Measurements from ENCODE around the gene RSPO4. TPM values are rescaled to one million over a fixed set of nuclear protein-coding genes. Genes with fewer than 3 reads are reported as not detected.
"Not testable (repeated sequence)": the region's sequence is repeated elsewhere in the genome, so short reads cannot be mapped to it uniquely, and the experiment has no call there.

Gene RSPO4
- polyA plus RNA-seq (ENCODE audit: insufficient read length), result 0.15 TPM

DNA sequence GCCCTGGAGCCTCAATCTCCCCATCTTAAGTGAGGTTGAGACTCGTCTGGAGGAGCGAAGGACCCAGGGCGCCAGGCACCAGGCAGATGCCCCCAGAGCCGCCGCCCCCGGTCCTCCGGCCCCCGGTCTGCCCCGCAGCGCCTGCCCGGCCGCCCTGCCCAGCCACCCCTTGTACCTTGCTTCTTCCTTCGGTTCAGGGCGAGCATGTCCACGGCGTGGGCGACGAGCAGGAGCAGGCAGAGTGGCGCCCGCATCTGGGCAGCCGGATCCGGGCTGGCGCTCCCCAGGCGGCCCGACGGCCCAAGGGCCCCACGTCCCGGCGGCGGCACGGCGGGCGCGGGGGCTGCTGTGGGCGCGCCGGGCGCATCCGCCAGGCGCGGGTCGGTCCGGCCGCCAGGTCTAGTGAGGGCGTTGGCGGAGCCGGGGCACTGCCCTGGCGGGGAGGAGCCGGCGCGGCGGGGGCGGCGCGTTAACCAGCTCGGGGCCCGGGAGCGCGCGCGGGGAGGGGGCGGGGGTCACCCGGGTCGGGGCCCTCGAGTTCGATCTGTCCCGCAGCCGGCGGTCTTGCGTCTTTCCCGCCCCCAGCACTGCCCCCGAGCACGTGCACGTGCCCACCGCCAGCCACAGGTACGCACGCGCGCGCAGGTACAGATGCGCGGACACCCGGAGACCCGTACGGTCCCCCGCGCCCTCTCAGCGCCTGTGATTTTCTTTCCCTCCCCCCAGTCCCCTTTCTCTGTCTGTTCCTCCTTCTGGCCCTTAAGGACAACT, at the start of gene RSPO4:
Gene RSPO4 (minus strand): TSS at position 401 of the 771 bp plus-strand sequence. CDS start 147 bp downstream, at position 254.
- DNase-seq (ENCODE audit: low read depth), result no peak

DNA sequence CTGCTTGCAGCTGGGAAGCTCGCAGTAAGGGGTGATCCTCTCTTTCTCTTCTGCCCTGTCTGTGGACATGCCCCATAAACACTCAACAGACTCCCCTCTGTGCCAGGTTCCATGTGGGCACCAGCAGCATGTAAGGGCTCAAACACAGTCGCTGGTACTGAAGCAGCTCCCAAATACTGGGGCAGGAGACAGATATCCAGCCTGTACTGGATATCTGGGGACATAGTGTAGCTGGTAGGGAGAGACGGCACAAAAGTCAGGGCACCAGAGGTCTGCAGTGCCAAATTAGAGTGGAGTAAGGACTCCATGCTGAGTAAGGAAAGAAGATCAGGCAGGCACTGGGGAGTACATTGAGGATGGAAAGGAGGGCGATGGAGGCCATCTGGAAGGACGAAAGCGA, 48.3 kb upstream of the RSPO4 start:
- DNase-seq (ENCODE audit: low read depth), result no peak

DNA sequence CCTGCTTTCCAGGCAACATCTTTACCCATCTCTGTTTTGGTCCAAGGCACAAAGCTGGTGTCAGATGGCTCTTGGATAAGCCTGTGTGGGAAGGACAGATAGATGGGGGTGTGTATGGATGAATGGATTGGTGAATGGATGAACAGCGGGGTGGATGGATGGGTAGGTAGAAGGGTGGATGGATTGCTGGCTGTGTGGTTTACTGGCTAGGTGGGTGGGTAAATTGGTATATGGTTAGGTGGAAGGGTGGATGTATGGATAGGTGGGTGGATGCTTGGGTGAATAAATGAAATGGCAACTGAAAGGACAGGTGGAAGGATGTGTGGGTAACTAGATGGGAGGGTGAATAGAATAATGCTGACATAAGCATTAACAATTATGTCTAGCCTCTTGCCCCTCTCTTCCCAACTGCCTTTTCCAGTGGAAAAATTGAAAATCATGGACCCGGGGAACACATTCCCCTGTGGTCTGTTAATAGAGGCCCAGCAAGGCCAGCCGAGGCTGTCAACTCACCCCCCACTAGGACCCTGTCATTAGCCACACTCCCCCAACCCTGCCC, 43.8 kb upstream of the RSPO4 start:
- no peak for DNase-seq (ENCODE audit: low read depth)

DNA sequence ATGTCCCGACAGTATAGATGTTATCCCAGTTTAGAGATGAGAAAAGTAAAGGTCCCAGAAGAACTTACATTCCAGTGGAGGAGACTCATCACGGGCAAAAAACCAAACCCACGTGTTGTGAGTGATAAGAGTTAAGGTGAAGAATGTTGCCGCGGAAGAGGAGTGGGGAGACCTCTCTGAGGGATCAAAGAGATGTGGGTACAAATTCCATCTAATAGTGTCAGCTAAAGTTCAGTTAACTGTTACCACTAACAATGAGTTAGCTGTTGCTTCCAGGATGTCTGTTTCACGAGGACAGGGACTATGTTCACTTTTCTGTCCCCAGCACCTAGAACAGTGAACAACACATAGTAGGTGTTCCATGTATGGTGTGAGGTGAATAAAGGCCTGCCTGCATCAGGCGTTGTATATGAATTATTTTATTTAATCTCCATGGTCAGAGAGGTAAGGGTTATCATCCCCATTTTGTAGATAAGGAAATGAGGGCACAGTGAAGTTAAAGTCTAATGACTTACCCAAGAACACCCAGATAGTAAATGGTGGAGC, 39.8 kb upstream of the RSPO4 start:
- no peak for DNase-seq (ENCODE audit: low read depth)

DNA sequence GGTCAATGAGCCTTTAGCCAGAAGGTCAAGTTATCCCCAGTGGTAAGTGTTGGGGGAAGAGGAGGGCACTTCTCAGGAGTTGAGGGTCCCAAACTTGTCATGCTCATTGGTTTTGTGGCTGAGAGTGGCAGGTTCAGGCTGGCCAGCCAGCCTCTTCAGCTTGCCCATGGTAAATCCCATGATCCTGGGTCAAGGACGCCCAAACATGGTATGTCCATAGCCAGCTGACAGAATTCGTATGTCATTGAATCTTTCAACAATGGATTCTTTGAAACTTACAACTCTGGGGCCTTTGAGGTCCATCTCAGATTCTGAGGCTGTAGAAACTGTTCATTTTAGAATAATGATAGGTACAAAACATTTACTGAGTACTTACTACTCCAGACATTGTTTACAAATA, 36.1 kb upstream of the RSPO4 start:
- DNase-seq (ENCODE audit: low read depth), result no peak

DNA sequence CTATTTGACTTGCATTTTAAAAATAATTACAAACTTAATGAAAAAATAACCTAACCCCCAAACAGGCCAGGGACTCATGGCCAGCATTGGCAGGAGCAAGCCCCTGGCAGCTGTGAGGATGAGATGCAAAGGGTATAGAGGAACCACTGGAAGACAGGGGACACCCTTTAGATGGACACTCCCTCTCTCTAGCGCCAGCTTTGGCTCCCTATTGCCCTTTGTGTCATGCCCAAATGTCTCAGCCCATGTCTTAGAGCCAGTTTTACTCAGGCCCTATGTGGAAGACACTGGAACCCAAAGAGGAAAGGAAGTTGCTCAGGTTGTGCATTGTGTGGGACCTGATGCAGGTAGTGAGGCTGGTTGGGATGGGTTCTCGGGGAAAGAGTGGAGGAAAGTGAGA, 34.9 kb upstream of the RSPO4 start:
- no peak for DNase-seq (ENCODE audit: low read depth)

DNA sequence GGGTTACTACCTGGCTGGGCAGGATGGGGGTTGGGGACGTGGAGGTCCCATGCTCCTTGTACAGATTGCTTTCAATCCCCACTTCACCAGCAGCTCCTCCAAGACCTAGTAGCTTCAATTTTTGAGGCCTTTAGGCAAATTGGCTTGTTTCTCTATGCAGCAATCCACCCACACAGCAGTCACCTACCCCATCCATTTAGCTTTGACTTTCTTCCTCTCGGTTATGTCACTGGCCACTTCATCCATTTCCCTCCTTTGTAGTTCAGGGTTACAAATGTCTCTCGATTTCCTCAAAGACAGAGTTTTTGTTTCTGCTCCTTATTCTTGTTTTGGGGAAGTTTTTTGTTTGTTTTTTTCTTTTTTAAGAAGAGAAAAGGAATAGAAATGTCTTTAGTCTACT, 33.4 kb upstream of the RSPO4 start:
- DNase-seq (ENCODE audit: low read depth), result no peak

DNA sequence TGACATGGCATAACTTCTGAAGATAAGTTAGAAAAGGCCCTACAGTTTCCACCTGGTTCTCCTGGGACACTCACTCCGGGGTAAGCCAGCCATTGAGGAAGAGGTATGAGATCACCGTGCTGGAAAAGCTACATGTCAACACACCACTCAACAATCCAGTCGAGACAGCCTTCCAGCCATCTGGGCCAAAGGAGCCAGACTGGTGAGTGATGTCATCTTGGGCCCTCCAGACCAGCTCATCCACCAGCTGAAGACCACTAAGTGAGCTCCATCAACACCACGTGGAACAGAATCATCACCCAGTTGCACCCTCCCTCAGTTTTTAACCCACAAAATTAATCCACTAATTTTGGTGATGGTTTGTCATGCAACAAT, 32.3 kb upstream of the RSPO4 start:
- no peak for DNase-seq (ENCODE audit: low read depth)

DNA sequence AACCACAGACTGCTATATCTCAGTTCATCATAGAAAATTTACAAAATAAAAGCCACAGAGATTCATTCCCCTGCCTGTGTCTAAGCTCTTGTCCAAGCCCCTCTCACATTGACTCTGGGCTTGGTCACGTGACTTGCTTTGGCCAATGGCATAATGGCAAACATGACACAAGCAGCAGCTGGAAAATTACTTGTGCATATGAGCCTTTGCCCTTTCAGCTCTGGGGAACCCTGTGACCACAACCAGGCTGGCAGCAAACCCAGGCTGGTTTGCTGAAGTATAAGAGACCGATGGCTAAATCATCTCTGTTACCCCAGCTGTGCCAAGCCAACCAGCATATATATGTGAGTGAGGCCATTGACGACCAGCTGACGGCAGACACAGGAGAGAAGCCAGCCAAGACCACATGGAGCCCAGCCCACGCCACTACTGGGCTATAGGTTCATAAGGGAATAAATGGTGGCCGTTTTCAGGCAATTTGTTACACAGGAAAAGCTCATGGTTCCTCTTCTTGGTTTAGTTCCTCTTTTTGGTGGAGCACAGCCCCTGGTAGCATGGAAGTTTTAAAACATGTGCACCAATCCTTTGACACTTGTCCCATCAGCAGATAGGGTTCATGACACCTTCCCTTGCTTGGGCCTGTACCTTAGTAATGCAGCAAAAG, 31.8 kb upstream of the RSPO4 start:
- DNase-seq (ENCODE audit: low read depth), result no peak

DNA sequence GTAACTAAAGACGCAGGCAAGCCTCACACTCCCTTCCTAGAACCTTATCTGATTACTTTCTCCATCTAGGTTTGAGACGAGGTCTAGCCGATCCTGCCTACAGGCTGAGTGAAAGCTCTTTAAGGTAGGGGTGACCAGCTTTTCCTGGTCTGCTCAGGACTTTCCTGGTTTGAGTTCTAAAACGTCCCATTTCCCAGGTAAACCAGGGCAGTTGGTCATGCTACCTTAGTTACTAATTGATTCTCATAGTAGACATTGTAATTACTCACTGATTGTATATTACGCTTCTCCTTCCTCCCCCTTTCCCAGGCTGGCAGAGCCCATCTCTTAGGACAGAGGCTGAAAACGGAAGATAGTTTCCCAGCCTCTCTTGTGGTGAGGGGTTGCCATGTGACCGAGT, 27.9 kb upstream of the RSPO4 start:
- no peak for DNase-seq (ENCODE audit: low read depth)

DNA sequence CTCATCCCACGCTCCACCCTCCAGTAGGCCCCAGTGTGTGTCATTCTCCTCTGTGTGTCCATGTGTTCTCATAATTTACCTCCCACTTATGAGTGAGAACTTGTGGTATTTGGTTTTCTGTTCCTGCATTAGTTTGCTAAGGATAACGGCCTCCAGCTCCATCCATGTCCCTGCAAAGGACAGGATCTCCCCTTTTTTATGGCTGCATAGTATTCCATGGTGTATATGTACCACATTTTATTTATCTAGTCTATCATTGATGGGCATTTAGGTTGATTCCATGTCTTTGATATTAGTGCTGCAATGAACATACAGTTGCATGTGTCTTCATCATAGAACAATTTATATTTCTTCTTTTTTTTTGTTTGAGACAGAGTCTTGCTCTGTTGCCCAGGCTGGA, 24.1 kb upstream of the RSPO4 start:
- DNase-seq (ENCODE audit: low read depth), result not testable (repeated sequence)

DNA sequence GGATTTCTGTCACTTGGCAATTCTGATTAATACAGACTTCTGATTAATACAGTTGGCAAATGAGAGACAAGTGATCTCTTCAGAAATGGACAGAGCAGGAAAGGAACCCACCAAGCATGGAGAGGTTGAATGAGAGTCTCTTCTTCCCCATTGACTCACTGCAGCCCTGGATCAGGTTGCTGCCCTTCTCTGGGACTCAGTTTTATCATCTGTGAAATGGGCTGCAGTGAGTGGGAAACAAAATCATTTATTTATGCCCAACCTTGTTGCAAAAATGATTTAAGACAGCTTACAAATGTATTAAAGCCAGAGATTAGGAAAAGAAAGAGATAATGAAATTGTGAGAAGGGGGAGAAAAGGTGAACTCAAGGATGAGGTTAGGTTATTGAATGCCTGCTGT, 20.8 kb upstream of the RSPO4 start:
- DNase-seq (ENCODE audit: low read depth), result no peak

DNA sequence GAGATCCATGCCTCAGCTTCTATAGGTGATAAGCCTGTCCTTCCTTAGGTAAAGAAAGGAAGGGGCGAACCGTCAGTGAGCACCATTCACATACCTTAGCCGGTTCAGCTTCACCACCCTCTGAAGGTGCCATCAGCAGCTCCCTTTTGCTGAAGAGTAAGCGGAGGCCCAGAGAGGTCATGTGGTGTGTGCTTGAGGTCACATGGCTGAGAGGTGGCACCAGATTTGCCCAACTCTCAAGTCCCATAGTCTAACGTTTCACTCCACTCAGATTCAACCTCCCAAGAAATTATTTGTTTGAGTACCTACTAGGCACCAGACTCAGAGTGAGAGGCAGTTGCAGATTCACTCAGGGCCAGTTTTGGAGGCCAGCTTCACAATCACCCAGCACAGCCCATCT, 18.5 kb upstream of the RSPO4 start:
- no peak for DNase-seq (ENCODE audit: low read depth)

DNA sequence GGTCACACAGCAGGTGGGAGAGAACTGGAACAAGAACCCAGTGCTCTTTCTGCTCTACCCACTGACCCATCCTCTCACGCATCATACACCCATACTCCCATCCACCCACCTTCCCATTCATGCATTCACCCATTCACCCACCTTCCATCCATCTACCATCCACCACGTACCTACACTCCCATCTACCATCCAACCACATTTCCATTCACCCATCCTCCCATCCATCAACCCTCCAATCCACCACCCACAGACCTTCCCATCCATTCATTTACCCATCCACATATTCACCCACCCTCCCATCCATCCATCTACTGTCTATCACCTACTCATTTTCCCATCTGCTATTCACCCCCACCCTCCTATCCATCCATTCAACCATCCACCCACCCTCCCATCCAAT, 17.2 kb upstream of the RSPO4 start:
- no peak for DNase-seq (ENCODE audit: low read depth)

DNA sequence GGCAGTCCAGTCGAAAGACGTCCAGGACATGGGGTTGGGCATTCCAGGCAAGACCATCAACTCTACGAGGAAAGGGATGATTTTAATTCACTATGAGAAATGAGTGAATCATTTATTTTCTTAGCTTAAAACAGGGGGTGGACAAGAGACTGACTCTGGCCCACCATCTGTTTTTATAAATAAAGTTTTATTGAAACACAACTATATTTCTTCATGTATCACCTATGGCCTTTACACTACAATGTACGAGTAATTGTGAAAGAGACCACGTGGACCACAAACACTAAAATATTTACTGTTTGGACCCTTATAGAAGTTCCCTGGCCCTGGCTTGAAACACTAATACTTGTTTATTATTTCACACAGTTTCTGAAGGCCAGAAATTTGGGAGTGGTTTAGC, 15.6 kb upstream of the RSPO4 start:
- DNase-seq (ENCODE audit: low read depth), result no peak

DNA sequence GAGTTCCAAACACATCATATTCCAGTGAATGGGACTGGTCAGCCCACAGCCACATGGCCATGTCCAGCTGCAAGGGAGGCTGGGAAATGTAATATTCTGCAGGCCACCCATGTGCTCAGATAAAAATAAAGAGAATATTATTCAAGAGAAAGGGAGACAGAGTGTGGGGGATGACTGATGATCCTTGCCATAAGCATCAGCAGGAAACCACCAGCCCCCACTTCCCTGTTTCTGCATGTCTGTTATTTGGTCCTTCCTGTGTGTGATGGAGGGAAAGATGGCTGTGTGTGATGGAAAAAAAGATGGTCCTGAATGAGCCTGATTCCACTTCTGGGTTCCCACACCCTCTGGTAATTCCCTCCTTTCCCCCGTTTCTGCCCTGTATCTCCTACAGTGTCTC, 13.1 kb upstream of the RSPO4 start:
- DNase-seq (ENCODE audit: low read depth), result no peak

DNA sequence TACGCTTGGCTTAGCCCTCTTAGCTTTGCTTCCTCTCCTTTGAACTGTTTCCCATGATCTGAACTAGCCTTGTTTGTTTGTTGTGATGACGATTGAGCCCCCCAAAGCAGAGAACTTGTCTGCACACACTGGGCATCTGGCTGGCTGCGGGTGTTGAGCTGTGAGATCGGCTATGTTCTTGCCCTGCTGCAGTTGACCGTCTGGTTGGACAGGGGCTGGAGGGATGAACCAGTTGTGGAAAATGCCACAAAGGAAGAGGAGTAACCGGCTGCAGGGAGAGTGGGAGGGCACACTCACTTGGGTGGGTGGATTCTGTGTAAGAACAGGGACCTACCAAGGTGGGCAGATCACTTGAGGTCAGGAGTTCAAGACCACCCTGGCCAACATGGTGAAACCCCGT, 12.4 kb upstream of the RSPO4 start:
- DNase-seq (ENCODE audit: low read depth), result no peak

DNA sequence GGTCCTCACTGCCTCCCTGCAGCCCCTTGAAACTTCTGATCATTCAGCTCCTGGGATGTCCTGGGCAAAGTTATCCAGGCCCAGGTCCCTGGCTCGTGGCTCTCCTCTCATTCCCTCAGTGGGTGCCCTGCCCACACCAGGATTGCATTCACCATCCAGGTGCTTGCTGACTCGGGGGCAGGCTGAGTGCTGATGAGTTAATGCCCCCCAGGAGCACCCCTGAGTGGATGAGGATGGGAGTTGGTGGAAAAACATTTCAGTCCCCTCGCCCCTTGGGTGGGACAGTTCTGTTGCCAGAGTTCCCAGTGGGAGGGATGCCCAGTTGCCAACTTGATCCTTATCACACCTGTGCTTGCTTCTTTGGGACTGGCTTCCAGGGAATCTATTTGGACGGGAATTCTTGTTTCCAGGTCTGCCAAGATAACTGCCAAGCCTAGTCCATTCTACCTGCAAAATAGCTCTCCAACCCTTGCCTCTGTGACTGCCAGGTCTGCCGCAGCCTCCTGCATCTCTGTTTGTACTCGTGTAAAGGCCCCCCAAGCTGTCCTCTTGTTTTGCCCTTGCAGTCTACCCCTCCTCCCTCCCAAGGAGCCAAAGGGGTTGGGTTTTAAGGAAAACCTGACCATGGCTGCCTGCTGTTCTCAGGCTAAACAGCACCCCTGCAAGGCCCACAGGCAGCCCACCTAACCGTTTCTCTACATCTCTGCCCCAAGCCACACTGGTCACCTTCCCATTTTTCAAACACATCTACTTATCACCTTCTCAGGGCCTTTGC, 11.6 kb upstream of the RSPO4 start:
- DNase-seq (ENCODE audit: low read depth), result no peak

DNA sequence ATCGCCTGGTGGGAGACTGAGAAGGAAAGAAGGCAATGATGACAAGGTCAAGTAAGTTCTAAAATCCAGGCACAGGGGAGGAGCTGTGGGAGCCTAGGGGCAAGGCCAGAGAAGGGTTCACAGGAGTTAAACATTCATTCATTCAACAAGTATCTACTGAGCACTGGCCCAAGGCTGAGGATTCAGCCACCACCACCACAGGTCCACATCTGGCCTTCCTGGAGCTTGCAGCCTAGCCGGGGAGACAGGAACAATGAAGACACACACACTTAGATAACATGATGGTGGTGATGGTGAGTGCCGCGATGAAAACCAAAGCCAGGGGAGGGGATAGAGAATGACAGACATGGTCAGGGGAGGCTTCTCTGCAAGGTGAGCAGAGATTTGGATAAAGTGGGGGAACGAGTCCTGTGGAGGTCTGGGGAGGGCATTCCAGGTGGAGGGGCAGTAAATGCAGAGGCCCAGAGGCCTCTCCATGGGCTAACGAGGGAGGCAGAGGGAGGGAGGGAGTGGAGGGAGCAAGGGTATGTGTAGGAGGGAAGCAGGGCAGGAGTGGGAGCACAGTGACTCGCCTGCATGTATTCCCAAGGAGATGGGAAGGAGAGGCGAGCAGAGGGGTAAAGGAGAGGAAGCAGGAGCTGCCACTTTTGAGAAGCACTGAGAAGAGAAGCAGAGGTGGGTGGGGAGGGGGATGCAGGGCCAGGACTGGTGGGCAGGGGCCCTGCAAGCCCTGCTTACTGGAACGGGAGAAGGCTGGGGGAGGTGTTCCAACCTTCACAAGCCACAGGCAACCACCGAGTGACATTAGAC, 10.5 kb upstream of the RSPO4 start:
- no peak for DNase-seq (ENCODE audit: low read depth)

DNA sequence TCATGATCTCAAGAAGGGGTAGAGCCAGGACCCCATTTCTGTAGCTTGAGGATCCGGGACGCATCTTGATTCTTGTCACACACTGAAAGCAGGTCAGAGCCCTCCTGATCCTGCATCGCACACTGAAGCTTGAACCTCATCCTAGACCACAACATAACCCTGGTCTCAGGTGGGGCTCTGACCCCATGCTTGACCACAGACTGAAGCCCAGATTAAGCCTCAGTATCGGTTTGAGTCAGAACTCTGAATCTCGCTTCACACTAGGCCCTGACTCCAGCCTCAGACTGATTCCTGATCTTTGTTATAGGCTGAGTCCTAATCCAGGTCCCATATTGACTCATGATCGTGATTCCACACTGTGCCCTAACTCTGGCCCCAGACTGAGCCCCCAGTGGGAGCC, 8.5 kb upstream of the RSPO4 start:
- DNase-seq (ENCODE audit: low read depth), result no peak

DNA sequence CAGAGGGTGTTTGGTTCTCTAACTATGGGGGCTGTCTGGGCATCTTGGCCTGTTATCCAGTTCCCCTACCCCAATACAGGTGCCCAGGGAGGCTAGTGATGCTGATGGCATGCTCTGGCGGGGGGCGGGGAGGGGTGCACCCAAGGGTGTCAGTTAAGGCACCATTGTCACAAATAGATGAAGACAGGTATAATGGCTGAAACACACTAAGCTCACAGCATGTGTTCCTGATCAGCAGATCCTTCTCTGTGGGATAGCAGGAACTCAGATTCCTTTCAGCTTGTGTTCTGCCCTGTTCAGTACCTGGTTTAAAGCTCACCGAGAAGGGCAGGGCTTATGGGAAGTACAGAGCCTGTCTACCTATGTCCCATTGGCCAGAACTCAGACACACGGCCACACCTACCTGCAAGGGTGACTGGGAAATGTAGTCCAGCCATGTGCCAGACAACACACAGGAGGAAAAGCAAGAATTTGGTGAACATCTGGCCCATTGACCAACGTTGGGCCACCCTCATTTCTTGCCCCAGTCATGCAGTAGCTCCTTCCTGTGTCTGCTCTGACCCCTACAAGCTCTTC, 3.4 kb upstream of the RSPO4 start:
- DNase-seq (ENCODE audit: low read depth), result no peak
